Measurements from ENCODE around the gene NRL. TPM values are rescaled to one million over a fixed set of nuclear protein-coding genes. Genes with fewer than 3 reads are reported as not detected.

Gene NRL
- total RNA-seq, 1 donor = 0.90 TPM

DNA sequence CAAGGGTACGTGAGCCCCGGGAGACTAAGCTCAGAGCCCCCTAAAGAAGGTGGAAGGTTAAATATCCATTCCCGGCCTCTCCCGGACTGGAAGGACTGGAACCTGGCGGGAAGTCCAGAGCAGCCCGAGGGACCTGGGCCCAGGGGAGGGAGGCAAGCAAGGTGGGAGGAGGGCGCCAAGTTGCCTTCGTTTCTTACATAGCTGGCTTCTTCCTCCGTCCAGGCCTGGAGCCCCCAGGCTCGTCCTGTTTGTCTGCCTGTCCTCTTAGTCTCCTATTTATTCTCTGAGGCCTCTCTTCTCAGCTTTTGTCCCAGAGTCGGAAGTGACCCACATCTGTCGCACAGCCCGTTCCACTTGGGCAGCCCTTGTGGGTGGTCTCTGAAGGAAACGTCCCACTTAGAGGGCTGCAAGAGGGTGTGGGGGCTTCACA is 19.9 kb downstream of the NRL start:
- peak; percentile 6 for DNase-seq (ENCODE audit: low read depth)
- peak overlapping the region; percentile 87 for H3K4me3 ChIP-seq (ENCODE audit: low read depth, low read length)
- TF ChIP-seq, protein P1, sequence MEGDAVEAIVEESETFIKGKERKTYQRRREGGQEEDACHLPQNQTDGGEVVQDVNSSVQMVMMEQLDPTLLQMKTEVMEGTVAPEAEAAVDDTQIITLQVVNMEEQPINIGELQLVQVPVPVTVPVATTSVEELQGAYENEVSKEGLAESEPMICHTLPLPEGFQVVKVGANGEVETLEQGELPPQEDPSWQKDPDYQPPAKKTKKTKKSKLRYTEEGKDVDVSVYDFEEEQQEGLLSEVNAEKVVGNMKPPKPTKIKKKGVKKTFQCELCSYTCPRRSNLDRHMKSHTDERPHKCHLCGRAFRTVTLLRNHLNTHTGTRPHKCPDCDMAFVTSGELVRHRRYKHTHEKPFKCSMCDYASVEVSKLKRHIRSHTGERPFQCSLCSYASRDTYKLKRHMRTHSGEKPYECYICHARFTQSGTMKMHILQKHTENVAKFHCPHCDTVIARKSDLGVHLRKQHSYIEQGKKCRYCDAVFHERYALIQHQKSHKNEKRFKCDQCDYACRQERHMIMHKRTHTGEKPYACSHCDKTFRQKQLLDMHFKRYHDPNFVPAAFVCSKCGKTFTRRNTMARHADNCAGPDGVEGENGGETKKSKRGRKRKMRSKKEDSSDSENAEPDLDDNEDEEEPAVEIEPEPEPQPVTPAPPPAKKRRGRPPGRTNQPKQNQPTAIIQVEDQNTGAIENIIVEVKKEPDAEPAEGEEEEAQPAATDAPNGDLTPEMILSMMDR (IDR thresholded peaks at IDR 0.05; ENCODE audit: insufficient read depth, low read length) = no peak

DNA sequence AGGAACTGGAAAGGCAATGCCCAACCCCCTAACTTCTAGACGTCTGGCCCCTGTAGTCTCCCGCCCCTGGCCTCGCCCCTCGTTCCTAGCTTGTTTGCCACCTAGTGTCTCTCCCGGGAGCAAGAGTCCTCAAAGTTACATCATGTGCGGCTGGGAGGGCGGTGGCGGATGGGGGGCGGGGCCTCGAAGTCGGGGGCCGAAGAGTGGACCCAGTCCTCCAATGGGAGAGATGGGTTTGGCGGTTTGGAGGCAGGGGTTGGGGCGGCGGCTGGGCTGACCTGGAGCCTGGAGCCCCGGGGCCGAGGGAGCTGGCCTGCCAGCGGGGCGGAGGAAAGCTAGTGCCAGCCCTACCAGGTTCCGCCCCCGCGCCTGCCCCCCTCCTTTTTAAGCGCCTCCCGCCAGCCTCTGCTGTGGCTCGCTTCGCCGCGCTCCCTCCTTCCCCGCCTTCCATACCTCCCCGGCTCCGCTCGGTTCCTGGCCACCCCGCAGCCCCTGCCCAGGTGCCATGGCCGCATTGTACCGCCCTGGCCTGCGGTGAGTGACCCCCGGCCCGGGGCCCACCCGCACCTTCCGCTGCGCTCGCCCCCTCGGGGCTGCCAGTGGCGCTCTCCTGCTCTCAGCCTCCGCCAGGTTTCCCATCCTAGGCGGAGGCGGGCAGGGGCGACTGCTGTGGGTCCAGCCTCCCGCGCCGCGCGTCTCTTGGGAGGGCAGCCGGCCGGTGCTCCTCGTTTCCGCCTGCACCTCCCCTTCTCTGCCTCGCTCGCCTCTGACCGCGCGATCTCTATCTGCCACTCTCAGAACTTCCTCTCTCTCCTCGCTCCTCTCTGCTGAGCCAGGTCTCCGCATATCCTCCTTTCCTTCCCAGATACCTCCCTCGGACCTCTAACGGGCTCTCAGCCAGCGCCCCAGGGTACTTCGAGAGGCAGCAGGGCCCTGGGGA is 20.6 kb downstream of the NRL start, which contains the start of gene PCK2:
TSS of gene PCK2 (plus strand) at position 411 of the 940 bp plus-strand sequence. CDS start at position 506, 95 bp downstream.
- TF ChIP-seq, protein P1 (IDR thresholded peaks at IDR 0.05; ENCODE audit: insufficient read depth, low read length) = no peak
- H3K4me3 ChIP-seq (ENCODE audit: low read depth, low read length) = peak within 1 kb of the TSS; percentile 87
- DNase-seq (ENCODE audit: low read depth) = peak; percentile 92

DNA sequence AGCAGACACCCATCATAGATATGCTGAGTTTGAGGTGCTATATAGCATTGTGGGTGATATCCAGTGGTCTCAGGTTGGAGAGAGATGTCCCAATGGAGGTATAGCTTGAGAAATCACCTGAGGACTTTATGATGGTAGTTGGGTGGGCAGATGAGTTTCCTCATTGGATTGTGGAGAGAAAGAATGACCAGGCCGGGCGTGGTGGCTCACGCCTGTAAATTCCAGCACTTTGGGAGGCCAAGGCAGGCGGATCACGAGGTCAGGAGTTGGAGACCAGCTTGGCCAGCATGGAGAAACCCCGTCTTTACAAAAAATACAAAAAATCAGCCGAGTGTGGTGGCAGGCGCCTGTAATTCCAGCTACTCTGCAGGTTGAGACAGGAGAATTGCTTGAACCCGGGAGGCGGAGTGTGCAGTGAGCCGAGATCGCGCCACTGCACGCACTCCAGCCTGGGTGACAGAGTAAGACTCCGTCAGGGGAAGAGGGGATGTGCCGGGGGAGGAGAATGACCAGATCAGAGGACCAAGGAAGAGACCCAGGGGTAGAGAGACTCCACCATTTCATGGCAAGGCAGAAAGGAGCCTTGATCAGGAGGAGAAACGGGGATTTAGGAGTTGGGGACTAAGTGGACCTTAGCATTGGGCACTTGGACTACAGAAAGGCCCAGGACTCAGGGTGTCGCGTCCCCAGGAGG is 21.4 kb downstream of the NRL start:
- peak overlapping the region; percentile 87 for H3K4me3 ChIP-seq (ENCODE audit: low read depth, low read length)
- no peak for DNase-seq (ENCODE audit: low read depth)
- TF ChIP-seq, protein P1 (IDR thresholded peaks at IDR 0.05; ENCODE audit: insufficient read depth, low read length) = no peak

DNA sequence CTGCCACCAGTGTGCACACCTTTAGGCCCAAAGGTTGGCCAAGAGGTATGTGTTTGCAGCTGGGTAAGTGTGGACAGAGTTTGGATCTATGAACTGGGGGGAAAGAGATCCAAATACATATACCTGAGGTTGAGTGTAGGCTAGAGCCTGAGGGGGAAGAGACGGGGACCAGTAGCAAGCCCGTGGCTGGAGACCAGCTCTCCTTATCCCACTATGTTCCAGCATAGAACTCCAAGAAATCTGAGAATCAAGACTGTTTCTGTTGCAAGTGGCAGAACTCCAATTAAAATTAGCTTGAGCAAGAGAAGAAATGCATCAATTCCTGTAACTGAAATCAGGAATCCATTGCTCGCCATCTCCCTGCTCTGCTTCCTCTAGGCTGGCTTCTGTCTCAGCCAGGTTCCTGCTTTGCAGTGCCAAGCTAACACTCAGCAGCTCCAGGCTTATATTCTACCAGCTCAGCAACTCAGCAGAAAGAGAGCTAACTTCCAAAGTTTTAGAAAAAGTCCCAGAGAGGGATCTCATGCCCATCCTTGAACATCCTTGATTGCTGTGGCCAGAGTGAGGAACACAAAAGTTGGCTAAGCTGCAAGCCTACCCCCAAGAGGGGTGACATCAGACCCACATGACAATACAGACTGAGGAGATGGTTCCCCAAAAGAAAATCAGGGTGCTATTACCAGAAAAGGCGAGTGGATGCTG is 22.1 kb downstream of the NRL start:
- no peak overlapping the region for H3K4me3 ChIP-seq (ENCODE audit: low read depth, low read length)
- peak; percentile 66 for DNase-seq (ENCODE audit: low read depth)
- TF ChIP-seq, protein P1 (IDR thresholded peaks at IDR 0.05; ENCODE audit: insufficient read depth, low read length) = no peak

DNA sequence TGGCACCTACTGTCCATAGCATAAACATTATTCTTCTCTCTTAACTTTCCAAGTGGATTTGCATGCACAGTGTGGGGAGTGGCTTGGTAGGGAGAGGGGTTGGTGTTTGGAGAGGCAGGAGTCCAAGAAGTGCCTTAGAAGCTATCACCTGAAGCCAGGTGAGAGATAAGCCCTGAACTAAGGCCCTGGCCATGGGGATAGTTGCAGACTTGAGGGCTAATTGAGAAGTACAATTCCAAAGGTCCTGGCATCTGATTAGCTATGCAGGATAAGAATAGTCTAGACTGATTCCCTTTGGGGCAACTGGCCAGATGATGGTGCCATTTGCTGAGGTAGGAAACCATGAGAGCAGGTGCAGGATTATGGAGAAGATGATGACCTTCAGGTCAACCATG is 22.6 kb downstream of the NRL start:
- H3K4me3 ChIP-seq (ENCODE audit: low read depth, low read length) = no peak overlapping the region
- DNase-seq (ENCODE audit: low read depth) = no peak
- TF ChIP-seq, protein P1 (IDR thresholded peaks at IDR 0.05; ENCODE audit: insufficient read depth, low read length) = no peak

DNA sequence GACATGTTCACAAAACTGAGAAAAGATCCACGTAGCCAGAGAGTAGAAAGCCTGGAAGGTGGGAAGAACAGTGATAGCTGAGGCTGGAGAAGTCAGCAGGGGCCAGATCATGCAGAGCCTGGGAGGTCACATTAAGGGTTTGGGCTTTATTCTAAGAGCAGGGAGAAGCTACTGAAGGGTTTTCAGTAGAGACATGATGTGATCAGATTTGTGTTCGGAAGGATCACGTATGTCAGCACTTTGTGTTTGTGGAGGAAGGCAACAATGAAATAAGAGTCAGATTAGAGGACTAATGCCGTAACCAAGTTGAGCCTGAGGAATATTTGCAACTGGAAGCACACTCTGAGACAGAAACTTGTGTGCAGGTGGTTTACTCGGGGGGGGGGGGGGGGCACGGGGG is 24.9 kb downstream of the NRL start:
- DNase-seq (ENCODE audit: low read depth) = no peak
- TF ChIP-seq, protein P1 (IDR thresholded peaks at IDR 0.05; ENCODE audit: insufficient read depth, low read length) = no peak

More for the DNA sequence above, 24.9 kb downstream of the NRL start:
- no peak overlapping the region for H3K4me3 ChIP-seq (ENCODE audit: low read depth, low read length)
